GM12892 (cell line): ENCODE data around the gene MYOZ1. TPM values are rescaled to one million over a fixed set of nuclear protein-coding genes. Genes with fewer than 3 reads are reported as not detected.
"Not testable (repeated sequence)": the region's sequence is repeated elsewhere in the genome, so short reads cannot be mapped to it uniquely, and the experiment has no call there.

ENCODE experiments used
- DNase-seq: peaks from one replicate; pipeline ENCODE4 v3.0.0; 2011; ENCODE audit not compliant: insufficient read length
- FAIRE-seq: peaks from 2 replicates; lab custom pipeline; 2011; peaks lifted over from hg19 to GRCh38; lab: Jason Lieb, UNC
- POLR2A ChIP-seq: IDR thresholded peaks from 2 replicates; pipeline ENCODE4 v1.6.1; 2011; ENCODE audit warnings: low read depth, low read length, control low read depth
- POLR2AphosphoS5 ChIP-seq: IDR thresholded peaks from 2 replicates; pipeline ENCODE4 v1.6.1; 2011; ENCODE audit warnings: low read depth, low read length, control low read depth
- TAF1 ChIP-seq: IDR thresholded peaks from 2 replicates; pipeline ENCODE4 v1.6.1; 2011; ENCODE audit warnings: low read depth, mild to moderate bottlenecking, control low read depth, low read length, borderline replicate concordance
- polyA plus RNA-seq: library from polyadenylated mRNA; unstranded; fragments of >200 nt; gene quantifications from one replicate; pipeline ENCODE4 v1.2.1, GENCODE V29; 2012; ENCODE audit warnings: missing spikeins, inconsistent platforms; ENCODE audit not compliant: missing spikeins

Gene MYOZ1, protein sequence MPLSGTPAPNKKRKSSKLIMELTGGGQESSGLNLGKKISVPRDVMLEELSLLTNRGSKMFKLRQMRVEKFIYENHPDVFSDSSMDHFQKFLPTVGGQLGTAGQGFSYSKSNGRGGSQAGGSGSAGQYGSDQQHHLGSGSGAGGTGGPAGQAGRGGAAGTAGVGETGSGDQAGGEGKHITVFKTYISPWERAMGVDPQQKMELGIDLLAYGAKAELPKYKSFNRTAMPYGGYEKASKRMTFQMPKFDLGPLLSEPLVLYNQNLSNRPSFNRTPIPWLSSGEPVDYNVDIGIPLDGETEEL
- polyA plus RNA-seq: 0.45 TPM

DNA sequence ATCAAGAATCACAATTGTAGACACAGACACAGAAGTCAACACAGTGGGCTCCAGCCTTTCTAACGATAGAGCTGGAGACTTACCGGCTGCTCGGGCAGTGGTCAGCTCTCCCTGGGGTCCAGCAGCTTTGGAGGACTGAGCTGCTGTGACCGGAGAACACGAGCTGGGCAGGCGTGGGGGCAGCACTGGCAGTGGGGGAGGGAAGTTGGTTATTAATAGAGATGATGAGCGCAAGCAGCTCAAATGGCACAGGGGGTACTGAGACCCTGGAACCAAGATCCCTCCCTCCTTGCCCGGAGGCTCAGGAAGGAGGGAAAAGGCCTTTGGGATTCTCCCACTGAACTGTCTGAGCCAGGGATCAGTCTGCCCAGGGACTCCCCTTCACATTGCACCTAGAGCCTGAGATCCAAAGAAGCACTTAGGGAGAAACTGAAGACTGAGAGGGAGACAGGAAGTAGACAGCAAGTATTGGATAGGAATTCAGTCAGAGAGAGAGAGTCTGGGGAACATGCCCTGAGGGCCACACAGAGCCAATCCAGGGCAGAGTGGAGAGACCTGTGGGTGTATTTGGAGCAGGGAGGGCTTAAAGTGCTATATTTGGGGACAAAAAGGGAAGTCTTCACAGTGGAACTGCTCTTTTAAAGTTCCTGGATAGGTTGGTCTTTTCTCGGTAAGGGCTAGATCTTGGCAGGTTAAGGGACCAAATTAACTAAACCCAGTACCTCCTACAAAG, at the start of gene MYOZ1:
TSS of gene MYOZ1 (minus strand) at position 147 of the 733 bp plus-strand sequence. CDS start 1,457 bp downstream, outside the sequence.
- FAIRE-seq (no peak), DNase-seq (no peak)
- TF ChIP-seq POLR2AphosphoS5 (no peak), TAF1 (no peak), POLR2A (no peak)

GRCh38 chr10:73690755-73691154, 49.5 kb upstream of the MYOZ1 start:
- not testable (repeated sequence) for DNase-seq, FAIRE-seq

DNA sequence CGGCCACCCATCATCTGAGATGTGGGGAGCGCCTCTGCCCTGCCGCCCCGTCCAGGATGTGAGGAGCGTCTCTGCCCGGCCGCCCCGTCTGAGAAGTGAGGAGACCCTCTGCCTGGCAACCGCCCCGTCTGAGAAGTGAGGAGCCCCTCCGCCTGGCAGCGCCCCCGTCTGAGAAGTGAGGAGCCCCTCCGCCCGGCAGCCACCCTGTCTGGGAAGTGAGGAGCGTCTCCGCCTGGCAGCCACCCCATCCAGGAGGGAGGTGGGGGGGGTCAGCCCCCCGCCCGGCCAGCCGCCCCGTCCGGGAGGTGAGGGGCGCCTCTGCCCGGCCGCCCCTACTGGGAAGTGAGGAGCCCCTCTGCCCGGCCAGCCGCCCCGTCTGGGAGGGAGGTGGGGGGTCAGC, 48.3 kb upstream of the MYOZ1 start:
- not testable (repeated sequence) for FAIRE-seq, DNase-seq

DNA sequence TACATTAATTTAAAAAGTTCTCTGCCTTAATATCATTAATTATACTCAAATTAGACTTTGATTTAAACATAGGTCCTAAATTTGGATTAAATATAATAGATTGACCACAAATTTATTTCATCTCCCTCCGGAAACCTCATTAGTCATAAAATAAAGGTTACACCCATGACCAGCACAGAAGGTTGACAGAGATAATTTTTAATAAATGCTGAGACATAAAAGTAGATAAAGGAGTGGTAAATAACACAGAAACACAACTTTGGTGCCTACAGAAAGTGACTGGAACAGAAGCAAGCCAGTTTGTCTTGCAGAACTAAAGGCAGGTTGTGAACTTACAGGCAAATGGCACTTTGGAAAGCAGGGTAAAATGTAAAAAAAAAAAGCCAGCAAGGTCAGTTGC, 46.4 kb upstream of the MYOZ1 start:
- FAIRE-seq: not testable (repeated sequence)

GRCh38 chr10:73674546-73674945, 33.3 kb upstream of the MYOZ1 start:
- not testable (repeated sequence) for FAIRE-seq, DNase-seq

More for the DNA sequence above, 46.4 kb upstream of the MYOZ1 start:
- DNase-seq: not testable (repeated sequence)

DNA sequence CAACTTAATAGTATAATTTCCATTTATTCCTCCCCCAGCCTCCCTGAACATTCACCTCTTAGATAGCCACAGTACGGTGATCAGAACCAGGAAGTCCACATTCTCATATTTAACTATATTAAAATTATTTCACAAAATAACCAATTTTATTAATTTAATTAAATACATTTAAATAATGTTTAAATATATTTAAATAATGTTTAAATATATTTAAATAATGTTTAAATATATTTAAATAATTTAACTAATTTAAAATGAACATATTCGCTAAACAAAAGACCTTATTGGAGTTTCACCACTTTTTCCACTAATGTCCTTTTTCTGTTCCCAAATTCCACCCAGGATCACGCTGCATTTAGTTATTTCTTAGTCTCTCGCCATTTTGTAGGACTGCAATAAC, 27.1 kb upstream of the MYOZ1 start:
- not testable (repeated sequence) for FAIRE-seq

GRCh38 chr10:73666153-73666809, 25.0 kb upstream of the MYOZ1 start:
- FAIRE-seq, DNase-seq: not testable (repeated sequence)

More for the DNA sequence above, 27.1 kb upstream of the MYOZ1 start:
- not testable (repeated sequence) for DNase-seq

DNA sequence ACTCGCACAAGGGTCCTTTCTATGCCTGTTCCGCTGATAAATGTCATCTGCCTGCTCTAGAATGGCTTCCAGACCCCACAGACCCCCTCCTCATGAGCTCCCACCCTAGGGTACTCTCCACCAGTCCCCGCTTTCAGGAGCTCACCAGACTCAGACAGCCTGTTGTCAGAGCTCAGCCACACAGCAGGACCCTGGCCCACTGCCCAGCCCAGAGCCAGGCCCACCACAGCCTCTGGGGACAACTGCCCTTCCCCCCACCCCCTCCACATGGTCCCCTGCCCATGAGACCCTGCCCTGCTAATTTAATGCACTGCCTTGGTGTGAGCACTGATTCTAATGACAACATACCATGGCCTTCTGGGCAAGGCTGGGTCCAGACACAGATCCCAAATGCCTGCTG, 24.3 kb upstream of the MYOZ1 start:
- DNase-seq, FAIRE-seq: not testable (repeated sequence)

- DNase-seq, FAIRE-seq: not testable (repeated sequence)
Measured at GRCh38 chr10:73664156-73665040, 23.1 kb upstream of the MYOZ1 start.

DNA sequence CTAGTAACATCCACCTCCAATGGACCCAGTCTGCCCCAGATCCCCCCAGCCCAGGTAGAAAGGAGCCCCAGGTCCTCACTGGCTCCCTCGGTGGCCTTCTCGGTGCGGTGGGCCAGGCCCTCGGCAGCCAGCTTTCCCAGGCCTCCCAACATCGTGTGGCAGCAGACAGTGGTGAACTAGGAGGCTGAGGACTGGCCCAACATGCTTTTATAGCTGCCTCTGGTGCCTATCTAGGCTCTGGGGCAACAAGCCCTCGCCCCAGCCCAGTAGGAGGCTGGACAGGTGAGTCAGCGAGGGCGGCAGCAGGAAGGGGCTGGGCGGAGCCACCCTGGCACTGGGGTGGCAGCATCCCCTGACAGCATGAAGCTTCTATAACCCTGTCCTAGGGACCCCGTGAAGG, 22.3 kb upstream of the MYOZ1 start:
- not testable (repeated sequence) for DNase-seq, FAIRE-seq

- DNase-seq, FAIRE-seq: not testable (repeated sequence)
Measured at GRCh38 chr10:73662705-73663104, 21.4 kb upstream of the MYOZ1 start.

GRCh38 chr10:73655990-73656298, 14.7 kb upstream of the MYOZ1 start, which contains the start of gene SYNPO2L:
TSS of gene SYNPO2L (minus strand) at chr10:73656029. CDS start at chr10:73655922, 107 bp downstream.
- DNase-seq (no peak), FAIRE-seq (no peak)
- no peak for TF ChIP-seq TAF1
- no peak for TF ChIP-seq POLR2A
- TF ChIP-seq POLR2AphosphoS5: no peak
